Muscle layer of duodenum (tissue), 2 donors: ENCODE data around the gene ZBP1.

Experiments used
- H3K27ac ChIP-seq: one replicate; pipeline ENCODE4 v1.7.0; 2013; ENCODE audit warnings: mild to moderate bottlenecking, low read length
- H3K27me3 ChIP-seq: one replicate; pipeline ENCODE4 v1.7.0; 2013; ENCODE audit warnings: low read depth, mild to moderate bottlenecking, control low read depth, low read length
- H3K36me3 ChIP-seq, 2 donors: one replicate each; pipeline ENCODE4 v1.7.0; 2013; ENCODE audit warnings: low read length in 2 of 2, control low read depth in 1 of 2, mild to moderate bottlenecking in 1 of 2; ENCODE audit not compliant: insufficient read depth in 2 of 2, control insufficient read depth in 1 of 2
- H3K4me1 ChIP-seq, 2 donors: one replicate each; pipeline ENCODE4 v1.7.0; 2013; ENCODE audit warnings: low read length in 2 of 2, mild to moderate bottlenecking in 2 of 2, control low read depth in 1 of 2, moderate library complexity in 1 of 2; ENCODE audit not compliant: insufficient read depth in 2 of 2, control insufficient read depth in 1 of 2
- H3K4me3 ChIP-seq, 2 donors: one replicate each; pipeline ENCODE4 v1.7.0; 2013; ENCODE audit warnings: low read length in 2 of 2, low read depth in 1 of 2, mild to moderate bottlenecking in 1 of 2
- H3K9me3 ChIP-seq, 2 donors: one replicate each; pipeline ENCODE4 v1.7.0; 2013; ENCODE audit warnings: low read length in 2 of 2, control low read depth in 1 of 2, mild to moderate bottlenecking in 1 of 2; ENCODE audit not compliant: control insufficient read depth in 1 of 2
- donor health status: healthy.

The ZBP1 gene

GRCh38 chr20:57620999-57621398 lies 773 bp upstream of the ZBP1 start:
- peaks cover 0 to 8% of the 10 kb centered on the region in 2 donors for H3K9me3 ChIP-seq
- no peak overlapping the region for H3K4me3 ChIP-seq
- H3K27me3 ChIP-seq = no peaks in the 10 kb centered on the region
- no peaks in the 10 kb centered on the region for H3K4me1 ChIP-seq
- H3K36me3 ChIP-seq = no peaks in the 10 kb centered on the region
- no peak overlapping the region for H3K27ac ChIP-seq

GRCh38 chr20:57619051-57619831 lies 985 bp downstream of the ZBP1 start:
- Histone ChIP-seq H3K9me3 (no peaks in the 10 kb centered on the region), H3K4me3 (no peak overlapping the region), H3K27ac (peak overlapping the region; percentile 35), H3K4me1 (no peaks in the 10 kb centered on the region), H3K27me3 (no peaks in the 10 kb centered on the region), H3K36me3 (no peaks in the 10 kb centered on the region)

- no peaks in the 10 kb centered on the region for H3K9me3 ChIP-seq
- H3K36me3 ChIP-seq = no peaks in the 10 kb centered on the region
- no peaks in the 10 kb centered on the region for H3K27me3 ChIP-seq
- H3K4me3 ChIP-seq = no peak overlapping the region
- H3K27ac ChIP-seq = no peak overlapping the region
- H3K4me1 ChIP-seq = no peaks in the 10 kb centered on the region
Observed at GRCh38 chr20:57618764-57619050, 1.5 kb downstream of the ZBP1 start.

- no peaks in the 10 kb centered on the region for H3K4me1 ChIP-seq
- no peak overlapping the region for H3K4me3 ChIP-seq
- no peaks in the 10 kb centered on the region for H3K27me3 ChIP-seq
- no peaks in the 10 kb centered on the region for H3K9me3 ChIP-seq
- H3K27ac ChIP-seq = no peak overlapping the region
- H3K36me3 ChIP-seq = no peaks in the 10 kb centered on the region
Observed at GRCh38 chr20:57618091-57618763, 2.0 kb downstream of the ZBP1 start.

- Histone ChIP-seq H3K27me3 (no peaks in the 10 kb centered on the region), H3K27ac (no peak overlapping the region), H3K9me3 (no peaks in the 10 kb centered on the region), H3K4me1 (no peaks in the 10 kb centered on the region), H3K36me3 (no peaks in the 10 kb centered on the region), H3K4me3 (no peak overlapping the region)
Observed at GRCh38 chr20:57617079-57617795, 3.0 kb downstream of the ZBP1 start.

- H3K9me3 ChIP-seq = no peaks in the 10 kb centered on the region
- no peak overlapping the region for H3K4me3 ChIP-seq
- no peaks in the 10 kb centered on the region for H3K27me3 ChIP-seq
- no peaks in the 10 kb centered on the region for H3K36me3 ChIP-seq
- H3K27ac ChIP-seq = no peak overlapping the region
- no peaks in the 10 kb centered on the region for H3K4me1 ChIP-seq
Observed at GRCh38 chr20:57616143-57616951, 3.9 kb downstream of the ZBP1 start.

GRCh38 chr20:57615445-57615811 lies 4.8 kb downstream of the ZBP1 start:
- no peaks in the 10 kb centered on the region for H3K9me3 ChIP-seq
- no peak overlapping the region for H3K4me3 ChIP-seq
- H3K27me3 ChIP-seq = no peaks in the 10 kb centered on the region
- no peak overlapping the region for H3K27ac ChIP-seq
- no peaks in the 10 kb centered on the region for H3K4me1 ChIP-seq
- H3K36me3 ChIP-seq = no peaks in the 10 kb centered on the region

- H3K27me3 ChIP-seq = no peaks in the 10 kb centered on the region
- H3K27ac ChIP-seq = no peak overlapping the region
- no peaks in the 10 kb centered on the region for H3K9me3 ChIP-seq
- H3K36me3 ChIP-seq = no peaks in the 10 kb centered on the region
- H3K4me1 ChIP-seq = no peaks in the 10 kb centered on the region
- H3K4me3 ChIP-seq = no peak overlapping the region
Observed at GRCh38 chr20:57614490-57615444, 5.5 kb downstream of the ZBP1 start.

GRCh38 chr20:57613481-57613921 lies 6.7 kb downstream of the ZBP1 start:
- H3K27ac ChIP-seq = no peak overlapping the region
- H3K9me3 ChIP-seq = no peaks in the 10 kb centered on the region
- no peak overlapping the region for H3K4me3 ChIP-seq
- H3K27me3 ChIP-seq = no peaks in the 10 kb centered on the region
- H3K36me3 ChIP-seq = no peaks in the 10 kb centered on the region
- no peaks in the 10 kb centered on the region for H3K4me1 ChIP-seq

- no peak overlapping the region for H3K27ac ChIP-seq
- H3K4me1 ChIP-seq = no peaks in the 10 kb centered on the region
- no peaks in the 10 kb centered on the region for H3K27me3 ChIP-seq
- H3K4me3 ChIP-seq = no peak overlapping the region
- H3K9me3 ChIP-seq = no peaks in the 10 kb centered on the region
- H3K36me3 ChIP-seq = no peaks in the 10 kb centered on the region
Observed at GRCh38 chr20:57612916-57613315, 7.3 kb downstream of the ZBP1 start.
